MM.1S (cell line): ENCODE measurements around the gene ARL6IP5.
A peak's percentile ranks its signal among the peaks of the same experiment; 100 is the strongest.

Source experiments
- DNase-seq: peaks from one replicate; pipeline ENCODE4 v3.0.0-alpha.2; 2015
- H2AFZ ChIP-seq: fragments of 300-600 bp; sonication (generic); 2 replicates; pipeline ENCODE4 v1.6.0; 2016; ENCODE audit warnings: antibody characterized with exemption, low read length
- H3F3A ChIP-seq: fragments of 300-600 bp; sonication (generic); 2 replicates; pipeline ENCODE4 v1.6.1; 2016; ENCODE audit warnings: mild to moderate bottlenecking, antibody characterized with exemption, low read length, moderate library complexity, mixed read lengths; ENCODE audit not compliant: insufficient read depth
- H3K27ac ChIP-seq: fragments of 300-600 bp; sonication (generic); 2 replicates; pipeline ENCODE4 v1.5.1; 2016; ENCODE audit warnings: mild to moderate bottlenecking, low read length
- H3K27me3 ChIP-seq: fragments of 300-600 bp; sonication (generic); replicated peaks from 2 replicates; pipeline ENCODE4 v1.6.0; 2016; ENCODE audit warnings: low read length; ENCODE audit not compliant: insufficient read depth
- H3K36me3 ChIP-seq: fragments of 300-600 bp; sonication (generic); replicated peaks from 2 replicates; pipeline ENCODE4 v1.6.1; 2016; ENCODE audit warnings: mild to moderate bottlenecking, low read length, mixed read lengths; ENCODE audit not compliant: insufficient read depth
- H3K4me1 ChIP-seq: fragments of 300-600 bp; sonication (generic); 2 replicates; pipeline ENCODE4 v1.6.1; 2016; ENCODE audit warnings: low read length, mixed read lengths
- H3K4me2 ChIP-seq: fragments of 300-600 bp; sonication (generic); 2 replicates; pipeline ENCODE4 v1.6.0; 2016; ENCODE audit warnings: low read depth, low read length
- H3K4me3 ChIP-seq: fragments of 300-600 bp; sonication (generic); 2 replicates; pipeline ENCODE4 v1.5.1; 2016; ENCODE audit warnings: low read length, mixed read lengths
- H3K79me2 ChIP-seq: fragments of 300-600 bp; sonication (generic); 2 replicates; pipeline ENCODE4 v1.6.1; 2016; ENCODE audit warnings: mixed run types, low read length, mixed read lengths
- H3K9ac ChIP-seq: fragments of 300-600 bp; sonication (generic); 2 replicates; pipeline ENCODE4 v1.6.1; 2016; ENCODE audit warnings: low read length, mixed read lengths
- H3K9me2 ChIP-seq: fragments of 300-600 bp; sonication (generic); replicated peaks from 2 replicates; pipeline ENCODE4 v1.6.1; 2016; ENCODE audit warnings: mild to moderate bottlenecking, low read length, mixed read lengths; ENCODE audit not compliant: insufficient read depth
- H3K9me3 ChIP-seq: fragments of 300-600 bp; sonication (generic); replicated peaks from 2 replicates; pipeline ENCODE4 v1.6.1; 2016; ENCODE audit warnings: mild to moderate bottlenecking, low read length, mixed read lengths; ENCODE audit not compliant: insufficient read depth
- H4K20me1 ChIP-seq: fragments of 300-600 bp; sonication (generic); 2 replicates; pipeline ENCODE4 v1.6.1; 2016; ENCODE audit warnings: mild to moderate bottlenecking, low read length, moderate library complexity, mixed read lengths; ENCODE audit not compliant: insufficient read depth
- CTCF ChIP-seq: fragments of 300-600 bp; sonication (generic); IDR thresholded peaks from 2 replicates; pipeline ENCODE4 v1.5.1; 2016; ENCODE audit warnings: antibody characterized with exemption, low read length, mixed read lengths
- EZH2 ChIP-seq: fragments of 300-600 bp; sonication (generic); optimal IDR thresholded peaks from 2 replicates; pipeline ENCODE3; 2017; ENCODE audit warnings: low read depth, mild to moderate bottlenecking, antibody characterized with exemption, low read length, mixed read lengths
- EZH2phosphoT487 ChIP-seq: fragments of 300-600 bp; sonication (generic); IDR thresholded peaks from 2 replicates; pipeline ENCODE4 v1.6.1; 2018; ENCODE audit warnings: antibody characterized with exemption, low read length

The ARL6IP5 gene

GRCh38 chr3:69082805-69083204 is 1.9 kb upstream of the ARL6IP5 start:
- peaks cover 66% of the 10 kb centered on the region for H3F3A ChIP-seq
- H3K9me2 ChIP-seq, result no peaks in the 10 kb centered on the region
- H3K4me1 ChIP-seq, result peaks cover 45% of the 10 kb centered on the region
- H3K9ac ChIP-seq, result peak overlapping the region; percentile 81; the same call in 1 of the 2 replicates
- H4K20me1 ChIP-seq, result no peaks in the 10 kb centered on the region
- peaks cover 66% of the 10 kb centered on the region for H3K79me2 ChIP-seq
- no peak overlapping the region for H2AFZ ChIP-seq
- H3K4me3 ChIP-seq, result peak overlapping the region; percentile 93
- H3K4me2 ChIP-seq, result peak overlapping the region; percentile 92
- no peak for TF ChIP-seq CTCF
- TF ChIP-seq EZH2, result no peak
- TF ChIP-seq EZH2phosphoT487, result no peak
- H3K27me3 ChIP-seq, result no peaks in the 10 kb centered on the region
- no peaks in the 10 kb centered on the region for H3K9me3 ChIP-seq
- peak; percentile 77 for DNase-seq
- H3K27ac ChIP-seq, result peak overlapping the region; percentile 91
- no peaks in the 10 kb centered on the region for H3K36me3 ChIP-seq

DNA sequence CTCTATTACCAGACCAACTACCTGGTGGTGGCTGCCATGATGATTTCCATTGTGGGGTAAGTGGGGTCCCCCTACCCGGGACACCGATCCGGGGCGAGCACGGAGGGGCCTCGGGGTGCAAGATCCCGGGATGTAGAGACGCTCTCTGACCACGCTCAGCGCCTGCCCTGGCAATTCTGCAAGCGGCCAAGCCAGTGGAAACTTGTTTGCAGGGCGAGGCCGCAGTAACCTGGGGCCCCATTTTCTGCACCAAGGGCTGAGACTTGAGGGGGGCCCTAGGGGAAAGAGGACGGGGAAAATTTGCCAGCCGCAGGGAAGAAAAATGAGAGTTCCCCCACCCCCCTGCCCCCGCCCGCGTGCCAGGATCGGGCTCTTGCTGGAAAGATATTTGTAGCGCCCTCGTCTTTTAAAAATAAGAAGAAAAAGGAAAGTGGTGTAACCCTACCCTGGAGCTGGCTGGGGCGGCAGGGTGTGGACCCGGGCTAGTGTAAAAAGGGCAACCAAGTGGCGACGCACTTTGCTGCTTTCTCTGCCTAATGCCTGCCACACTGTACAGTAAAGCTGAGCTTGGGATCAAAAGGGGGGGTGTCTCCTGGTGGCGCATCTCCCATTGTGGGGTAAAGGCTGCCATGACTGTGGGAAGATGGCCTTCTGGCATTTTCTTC is 563 bp downstream of the ARL6IP5 start:
- peak overlapping the region; percentile 91 for H3K27ac ChIP-seq
- H2AFZ ChIP-seq, result peak overlapping the region; percentile 44
- DNase-seq, result peak; percentile 34
- peaks cover 68% of the 10 kb centered on the region for H3K79me2 ChIP-seq
- H3K36me3 ChIP-seq, result no peaks in the 10 kb centered on the region
- peaks cover 58% of the 10 kb centered on the region for H3K4me1 ChIP-seq
- no peaks in the 10 kb centered on the region for H3K9me3 ChIP-seq
- no peaks in the 10 kb centered on the region for H3K27me3 ChIP-seq
- TF ChIP-seq CTCF, result no peak
- TF ChIP-seq EZH2phosphoT487, result no peak
- TF ChIP-seq EZH2, result no peak
- no peaks in the 10 kb centered on the region for H3K9me2 ChIP-seq
- H3F3A ChIP-seq, result peaks cover 85% of the 10 kb centered on the region
- no peaks in the 10 kb centered on the region for H4K20me1 ChIP-seq
- peak overlapping the region; percentile 81 for H3K9ac ChIP-seq
- H3K4me3 ChIP-seq, result peak overlapping the region; percentile 93
- H3K4me2 ChIP-seq, result peak overlapping the region; percentile 89

- H3K9me2 ChIP-seq, result no peaks in the 10 kb centered on the region
- no peak overlapping the region for H2AFZ ChIP-seq
- no peaks in the 10 kb centered on the region for H3K9me3 ChIP-seq
- H3K4me3 ChIP-seq, result peak overlapping the region; percentile 93
- no peaks in the 10 kb centered on the region for H4K20me1 ChIP-seq
- no peaks in the 10 kb centered on the region for H3K27me3 ChIP-seq
- peaks cover 71% of the 10 kb centered on the region for H3K79me2 ChIP-seq
- TF ChIP-seq CTCF (no peak), EZH2 (no peak), EZH2phosphoT487 (no peak)
- DNase-seq, result peak; percentile 63
- peaks cover 56% of the 10 kb centered on the region for H3K4me1 ChIP-seq
- H3K4me2 ChIP-seq, result peak overlapping the region; percentile 89
- no peaks in the 10 kb centered on the region for H3K36me3 ChIP-seq
- peaks cover 86% of the 10 kb centered on the region for H3F3A ChIP-seq
- peak overlapping the region; percentile 91 for H3K27ac ChIP-seq
- peak overlapping the region; percentile 81 for H3K9ac ChIP-seq
These were observed 1.3 kb downstream of the ARL6IP5 start for GRCh38 chr3:69085833-69086722.
